ENCODE data around the gene STAB2. TPM values are rescaled to one million over a fixed set of nuclear protein-coding genes. Genes with fewer than 3 reads are reported as not detected.

The STAB2 gene
- total and polyA plus RNA-seq, 2 of the 8 experiments (the other 6 are each of a cell fraction or from before 2014, with no cell fraction given), result not detected

DNA sequence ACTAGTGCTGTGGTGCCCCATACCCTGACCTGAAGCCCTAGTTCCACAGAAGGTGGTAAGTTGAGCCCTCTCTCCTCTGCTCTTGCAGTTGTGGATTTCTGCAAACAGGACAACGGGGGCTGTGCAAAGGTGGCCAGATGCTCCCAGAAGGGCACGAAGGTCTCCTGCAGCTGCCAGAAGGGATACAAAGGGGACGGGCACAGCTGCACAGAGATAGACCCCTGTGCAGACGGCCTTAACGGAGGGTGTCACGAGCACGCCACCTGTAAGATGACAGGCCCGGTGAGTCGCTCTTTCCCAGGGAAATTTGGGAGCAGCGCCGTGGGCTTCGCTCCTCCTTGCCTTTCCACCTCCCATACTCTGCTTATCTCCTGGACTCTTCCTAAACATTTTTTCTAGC, 161.8 kb downstream of the STAB2 start (continued):
- TF ChIP-seq, protein P1, sequence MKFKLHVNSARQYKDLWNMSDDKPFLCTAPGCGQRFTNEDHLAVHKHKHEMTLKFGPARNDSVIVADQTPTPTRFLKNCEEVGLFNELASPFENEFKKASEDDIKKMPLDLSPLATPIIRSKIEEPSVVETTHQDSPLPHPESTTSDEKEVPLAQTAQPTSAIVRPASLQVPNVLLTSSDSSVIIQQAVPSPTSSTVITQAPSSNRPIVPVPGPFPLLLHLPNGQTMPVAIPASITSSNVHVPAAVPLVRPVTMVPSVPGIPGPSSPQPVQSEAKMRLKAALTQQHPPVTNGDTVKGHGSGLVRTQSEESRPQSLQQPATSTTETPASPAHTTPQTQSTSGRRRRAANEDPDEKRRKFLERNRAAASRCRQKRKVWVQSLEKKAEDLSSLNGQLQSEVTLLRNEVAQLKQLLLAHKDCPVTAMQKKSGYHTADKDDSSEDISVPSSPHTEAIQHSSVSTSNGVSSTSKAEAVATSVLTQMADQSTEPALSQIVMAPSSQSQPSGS (IDR thresholded peaks at IDR 0.05; ENCODE audit: low read length), result no peak
- no peak for TF ChIP-seq JUN (IDR thresholded peaks at IDR 0.05; ENCODE audit: low read depth, low read length)
